IMR-90 (cell line): Measurements from ENCODE around the gene CFAP119. TPM values are rescaled to one million over a fixed set of nuclear protein-coding genes. Genes with fewer than 3 reads are reported as not detected.

Source experiments
- ATAC-seq: fragments of 200-7000 bp; cut with Tn5 transposase; 2 replicates; pipeline ENCODE4 v1.9.1; 2020; ENCODE audit warnings: low read depth, mild to moderate bottlenecking, moderate library complexity
- BruUV-seq: library from RNA; stranded (reverse); fragments of 400-500 nt; replicated peaks from 2 replicates; lab custom pipeline; 2021; lab: Mats Ljungman, UMichigan
- CTCF ChIA-PET: fragments of 300-600 bp; formaldehyde crosslinking; extraction: SDS; loops from one replicate; lab custom pipeline; 2021; ENCODE audit warnings: antibody characterized with exemption; lab: Yijun Ruan, JAX
- POLR2A ChIA-PET: fragments of 300-600 bp; sonication (Branson Sonifier 250); formaldehyde crosslinking; loops from one replicate; lab custom pipeline; 2022; ENCODE audit warnings: antibody characterized with exemption; ENCODE audit not compliant: unreplicated experiment; lab: Charles Lee
- DNase-seq: peaks from one replicate; pipeline ENCODE4 v3.0.0; 2013
- H2AFZ ChIP-seq: replicated peaks from 2 replicates; pipeline ENCODE3; 2013; ENCODE audit warnings: low read length, mild to moderate bottlenecking; ENCODE audit not compliant: poor library complexity
- H2AK5ac ChIP-seq: 2 replicates; pipeline ENCODE4 v1.6.1; 2013; ENCODE audit warnings: low read depth, low read length, inconsistent platforms
- H2AK9ac ChIP-seq: replicated peaks from 2 replicates; pipeline ENCODE3; 2013; ENCODE audit warnings: mild to moderate bottlenecking, low read depth, low read length, moderate library complexity; ENCODE audit not compliant: poor library complexity
- H2BK120ac ChIP-seq: 2 replicates; pipeline ENCODE4 v1.6.1; 2013; ENCODE audit warnings: low read depth, low read length, inconsistent platforms
- H2BK15ac ChIP-seq: 3 replicates; pipeline ENCODE4 v1.6.1; 2013; ENCODE audit warnings: low read depth, low read length, inconsistent platforms
- H2BK20ac ChIP-seq: 2 replicates; pipeline ENCODE4 v1.6.1; 2013; ENCODE audit warnings: low read depth, mild to moderate bottlenecking, inconsistent platforms, low read length, moderate library complexity
- H2BK5ac ChIP-seq: 2 replicates; pipeline ENCODE4 v1.6.1; 2013; ENCODE audit warnings: mild to moderate bottlenecking, low read depth, low read length, inconsistent platforms; ENCODE audit not compliant: poor library complexity, severe bottlenecking
- H3K14ac ChIP-seq: replicated peaks from 2 replicates; pipeline ENCODE4 v1.6.1; 2013; ENCODE audit warnings: low read depth, low read length, inconsistent platforms
- H3K18ac ChIP-seq: 2 replicates; pipeline ENCODE4 v1.6.1; 2013; ENCODE audit warnings: low read depth, low read length, control low read depth
- H3K23ac ChIP-seq: 2 replicates; pipeline ENCODE4 v1.6.1; 2013; ENCODE audit warnings: low read depth, low read length, inconsistent platforms
- H3K27ac ChIP-seq: 2 replicates; pipeline ENCODE4 v1.5.1; 2013; ENCODE audit warnings: mild to moderate bottlenecking, control low read depth, low read length; ENCODE audit not compliant: insufficient read depth
- H3K27me3 ChIP-seq: 2 replicates; pipeline ENCODE4 v1.6.1; 2013; ENCODE audit warnings: low read length; ENCODE audit not compliant: control insufficient read depth, insufficient read depth
- H3K36me3 ChIP-seq: 2 replicates; pipeline ENCODE4 v1.6.1; 2013; ENCODE audit warnings: low read length, mixed read lengths; ENCODE audit not compliant: control insufficient read depth, insufficient read depth
- H3K4ac ChIP-seq: 2 replicates; pipeline ENCODE4 v1.6.1; 2013; ENCODE audit warnings: low read depth, low read length, inconsistent platforms
- H3K4me1 ChIP-seq: 2 replicates; pipeline ENCODE4 v1.6.1; 2013; ENCODE audit warnings: low read length, mixed read lengths; ENCODE audit not compliant: control insufficient read depth, insufficient read depth
- H3K4me2 ChIP-seq: 2 replicates; pipeline ENCODE4 v1.6.1; 2013; ENCODE audit warnings: low read depth, mild to moderate bottlenecking, control low read depth, low read length, moderate library complexity
- H3K4me3 ChIP-seq: 2 replicates; pipeline ENCODE4 v1.5.1; 2013; ENCODE audit warnings: low read depth, mild to moderate bottlenecking, control low read depth, low read length, moderate library complexity; ENCODE audit not compliant: insufficient read depth
- H3K56ac ChIP-seq: 2 replicates; pipeline ENCODE4 v1.6.1; 2013; ENCODE audit warnings: low read length, inconsistent platforms; ENCODE audit not compliant: insufficient read depth; ENCODE audit errors: extremely low read depth
- H3K79me1 ChIP-seq, 2 experiments: 2 replicates each; pipeline ENCODE4 v1.6.1; 2013; ENCODE audit warnings: low read length in 2 of 2, inconsistent platforms in 1 of 2, low read depth in 1 of 2
- H3K9ac ChIP-seq: 2 replicates; pipeline ENCODE4 v1.6.1; 2013; ENCODE audit warnings: low read depth, low read length, control low read depth
- H3K9me1 ChIP-seq: 2 replicates; pipeline ENCODE4 v1.6.1; 2013; ENCODE audit warnings: low read length, inconsistent platforms; ENCODE audit not compliant: insufficient read depth
- H3K9me3 ChIP-seq: 2 replicates; pipeline ENCODE4 v1.6.1; 2013; ENCODE audit warnings: low read length; ENCODE audit not compliant: control insufficient read depth, insufficient read depth
- H4K20me1 ChIP-seq: 2 replicates; pipeline ENCODE4 v1.6.1; 2013; ENCODE audit warnings: low read length, inconsistent platforms; ENCODE audit not compliant: insufficient read depth
- H4K5ac ChIP-seq: 2 replicates; pipeline ENCODE4 v1.6.1; 2013; ENCODE audit warnings: mild to moderate bottlenecking, low read depth, low read length, control low read depth
- H4K8ac ChIP-seq, 2 experiments: 2 replicates each; pipeline ENCODE4 v1.6.1; 2013; ENCODE audit warnings: low read depth in 2 of 2, low read length in 2 of 2, control low read depth in 1 of 2, inconsistent platforms in 1 of 2
- H4K91ac ChIP-seq: 2 replicates; pipeline ENCODE4 v1.6.1; 2013; ENCODE audit warnings: low read depth, low read length, inconsistent platforms; ENCODE audit not compliant: insufficient read depth
- BHLHE40 ChIP-seq: fragments of 150-350 bp; IDR thresholded peaks from 2 replicates; pipeline ENCODE4 v1.6.1; 2016; ENCODE audit warnings: mild to moderate bottlenecking, low read depth, low read length
- CHD1 ChIP-seq: IDR thresholded peaks from 2 replicates; pipeline ENCODE4 v1.6.1; 2012; ENCODE audit warnings: low read depth, low read length, improper control_type of control experiment
- CTCF ChIP-seq: conservative IDR thresholded peaks from 2 replicates; pipeline ENCODE4 v1.5.1; 2012; ENCODE audit warnings: mild to moderate bottlenecking, low read depth, low read length, improper control_type of control experiment
- FOS ChIP-seq: fragments of 150-350 bp; IDR thresholded peaks from 2 replicates; pipeline ENCODE4 v1.6.1; 2016; ENCODE audit warnings: low read depth, low read length
- MXI1 ChIP-seq: IDR thresholded peaks from 2 replicates; pipeline ENCODE4 v1.6.1; 2012; ENCODE audit warnings: low read depth, mild to moderate bottlenecking, low read length, moderate library complexity, borderline replicate concordance
- RAD21 ChIP-seq: IDR thresholded peaks from 2 replicates; pipeline ENCODE4 v1.6.1; 2012; ENCODE audit warnings: low read length, improper control_type of control experiment
- RCOR1 ChIP-seq: IDR thresholded peaks from 2 replicates; pipeline ENCODE4 v1.6.1; 2012; ENCODE audit warnings: mild to moderate bottlenecking, low read length, improper control_type of control experiment; ENCODE audit not compliant: insufficient replicate concordance
- RFX5 ChIP-seq: IDR thresholded peaks from 2 replicates; pipeline ENCODE4 v1.8.0; 2012; ENCODE audit warnings: low read depth, mild to moderate bottlenecking, low read length, moderate library complexity
- SMC3 ChIP-seq: fragments of 150-350 bp; IDR thresholded peaks from 2 replicates; pipeline ENCODE4 v1.6.1; 2016; ENCODE audit warnings: low read depth, mild to moderate bottlenecking, antibody characterized with exemption, low read length, moderate library complexity
- USF2 ChIP-seq: fragments of 150-350 bp; IDR thresholded peaks from 2 replicates; pipeline ENCODE4 v1.6.1; 2017; ENCODE audit warnings: mild to moderate bottlenecking, antibody characterized with exemption, low read length, low read depth
- WGBS, 2 experiments: methylation state at CpG; one replicate each; pipeline versions ENCODE4 v1.1.5 to v1.1.7; 2013; ENCODE audit warnings: missing lambda C conversion rate in 2 of 2; ENCODE audit not compliant: insufficient read length in 1 of 2; ENCODE audit errors: extremely low coverage in 2 of 2; 5-methylcytosine and 5-hydroxymethylcytosine counted together
- dilution Hi-C: fragments of 300-500 bp; cut with HindIII; formaldehyde crosslinking; loops from one replicate; pipeline ENCODE4 v1.14.3; 2018; ENCODE audit warnings: low sequenced_read_pairs; ENCODE audit not compliant: unreplicated experiment
- in situ Hi-C: fragments of 300-500 bp; cut with MboI; formaldehyde crosslinking; loops from 3 replicates; pipeline ENCODE4 v1.14.3; 2019; ENCODE audit warnings: low sequenced_read_pairs, inconsistent platforms, mixed read lengths
- intact Hi-C: fragments of 100-400 bp; cut with micrococcal nuclease; formaldehyde crosslinking; loops from 2 replicates; pipeline ENCODE4 v1.10.0; 2022
- polyA plus RNA-seq, 3 experiments: library from polyadenylated mRNA; depleted of rRNA; stranded (reverse); fragments of >200 nt; gene quantifications; 2 replicates each; pipeline ENCODE4 v1.2.3, GENCODE V29; 2012; ENCODE audit warnings: low replicate concordance in 1 of 3
- total RNA-seq: library from RNA; depleted of rRNA; stranded (reverse); fragments of >200 nt; gene quantifications from 2 replicates; pipeline ENCODE4 v1.2.3, GENCODE V29; 2012

Gene CFAP119
- total and polyA plus RNA-seq, 2 of the 4 experiments (the other 2 are of a cell fraction) = 0.90 to 7.6 TPM

GRCh38 chr16:30787613-30788378 lies 25.9 kb upstream of the CFAP119 start (continued):
- TF ChIP-seq USF2 = no peak

- H3K27ac ChIP-seq = peak within 1 kb of the TSS; percentile 96
- no CpG with 5 or more reads among the region's 37 CpGs for WGBS, 2 experiments
- H4K8ac ChIP-seq = peak within 1 kb of the TSS; percentile 97 to 99
- in situ Hi-C loops (no loop called here), intact Hi-C loops (loop anchor here (1.0 kb wide), 3 partner anchors 18 to 134 kb away; no protein-coding TSS in a partner anchor), dilution Hi-C loops (no loop called here)
- peaks cover 8% of the 10 kb centered on the region for H4K20me1 ChIP-seq
- peak within 1 kb of the TSS; percentile 91 for H3K9ac ChIP-seq
- BruUV-seq = no TSS peak
- peak within 1 kb of the TSS; percentile 92 for H2AK5ac ChIP-seq
- H3K4me3 ChIP-seq = peak within 1 kb of the TSS; percentile 96
- peak; percentile 88 for ATAC-seq
- H3K14ac ChIP-seq = peak within 1 kb of the TSS; percentile 76
- peak; percentile 57 for DNase-seq
- H3K9me3 ChIP-seq = no peaks in the 10 kb centered on the region
- H3K9me1 ChIP-seq = peaks cover 6% of the 10 kb centered on the region; the same call in 1 of the 2 replicates
- ChIA-PET POLR2A (interaction anchor here (0.6 to 1.5 kb wide), 2 partner anchors 19 to 93 kb away, joined by 4 to 13 read pairs; no protein-coding TSS in a partner anchor), CTCF (interaction anchor here (0.6 to 0.8 kb wide), 2 partner anchors 28 to 671 kb away, joined by 3 to 4 read pairs; no protein-coding TSS in a partner anchor)
- H3K56ac ChIP-seq = peak within 1 kb of the TSS; percentile 93
- H3K4ac ChIP-seq = peak within 1 kb of the TSS; percentile 96
- 0 out of 2 replicates have a peak, but pooled peaks cover 2% of the 10 kb centered on the region for H3K27me3 ChIP-seq
- H2BK5ac ChIP-seq = peak within 1 kb of the TSS; percentile 88
- peaks cover 11 to 33% of the 10 kb centered on the region in 2 experiments for H3K79me1 ChIP-seq
- peak within 1 kb of the TSS; percentile 90 for H3K23ac ChIP-seq
- H2BK20ac ChIP-seq = peak within 1 kb of the TSS; percentile 6; the same call in 1 of the 2 replicates
- H2AFZ ChIP-seq = peak within 1 kb of the TSS; percentile 95
- H4K91ac ChIP-seq = peak within 1 kb of the TSS; percentile 79
- peaks cover 4% of the 10 kb centered on the region for H3K4me1 ChIP-seq
- peak within 1 kb of the TSS; percentile 56 for H2BK120ac ChIP-seq
- H3K4me2 ChIP-seq = peak within 1 kb of the TSS; percentile 98
- peak within 1 kb of the TSS; percentile 98 for H4K5ac ChIP-seq
- H2AK9ac ChIP-seq = peak within 1 kb of the TSS; percentile 99
- H3K36me3 ChIP-seq = peaks cover 23% of the 10 kb centered on the region
- H2BK15ac ChIP-seq = peak within 1 kb of the TSS; percentile 52; the same call in 1 of the 3 replicates
- peak within 1 kb of the TSS; percentile 76 for H3K18ac ChIP-seq
- TF ChIP-seq CHD1 = no peak
- TF ChIP-seq BHLHE40 = no peak
- no peak for TF ChIP-seq MXI1
- TF ChIP-seq SMC3 = no peak
- TF ChIP-seq CTCF = no peak
- no peak for TF ChIP-seq RCOR1
- no peak for TF ChIP-seq RFX5
- TF ChIP-seq RAD21 = 0 out of 2 replicates have a peak, but pooled peaks have one; percentile 3
- no peak for TF ChIP-seq FOS
Measured at GRCh38 chr16:30786936-30787612, 25.2 kb upstream of the CFAP119 start, which contains the start of gene ZNF629. TSS of gene ZNF629 (minus strand) at chr16:30787205. CDS start at chr16:30784482, 2,723 bp downstream.
